K562 (cell line): Measurements from ENCODE around the gene SMG9. TPM values are rescaled to one million over a fixed set of nuclear protein-coding genes. Genes with fewer than 3 reads are reported as not detected.

Experiments used
- ATAC-seq: fragments of 200-7000 bp; cut with Tn5 transposase; 3 replicates; pipeline ENCODE4 v1.9.1; 2020; ENCODE audit warnings: moderate library complexity
- BruUV-seq: library from RNA; stranded (reverse); fragments of 400-500 nt; replicated peaks from 2 replicates; lab custom pipeline; 2021; lab: Mats Ljungman, UMichigan
- CTCF ChIA-PET: fragments of 300-600 bp; formaldehyde crosslinking; extraction: SDS; loops from one replicate; lab custom pipeline; 2021; ENCODE audit warnings: low intra/inter-chr PET ratio; lab: Yijun Ruan, JAX
- POLR2A ChIA-PET: fragments of 300-600, 350-650 bp; sonication (Branson Sonifier 250); formaldehyde crosslinking; extraction: SDS; loops from one replicate; lab custom pipeline; 2021; ENCODE audit warnings: antibody characterized with exemption, inconsistent platforms; lab: Yijun Ruan, JAX
- DNase-seq, 4 experiments: peaks; one replicate each; pipeline versions ENCODE4 v3.0.0 to v3.0.0-alpha.2; 2011 to 2018; ENCODE audit warnings: low spot score in 3 of 4, mixed read lengths in 3 of 4; ENCODE audit errors: extremely low read depth in 1 of 4
- FAIRE-seq: peaks from 2 replicates; lab custom pipeline; 2011; peaks lifted over from hg19 to GRCh38; lab: Jason Lieb, UNC
- H2AFZ ChIP-seq: 2 replicates; pipeline ENCODE4 v1.6.0; 2011; ENCODE audit warnings: low read depth, low read length, control low read depth, inconsistent platforms
- H3K27ac ChIP-seq: fragments of 200-600 bp; 3 replicates; pipeline ENCODE4 v1.8.0; 2011; ENCODE audit warnings: low read depth, mild to moderate bottlenecking, control low read depth, inconsistent platforms, low read length, moderate library complexity, mixed read lengths; ENCODE audit errors: extremely low read depth
- H3K27me3 ChIP-seq, 2 experiments: fragments of 300-600 bp in 1 of 2; 2 replicates in 1 of 2; 3 replicates in 1 of 2; pipeline versions ENCODE4 v1.6.0 to v1.8.0; 2011; ENCODE audit warnings: inconsistent platforms in 2 of 2, low read length in 2 of 2, mild to moderate bottlenecking in 1 of 2, mixed read lengths in 1 of 2, moderate library complexity in 1 of 2; ENCODE audit not compliant: control insufficient read depth in 2 of 2, insufficient read depth in 2 of 2
- H3K36me3 ChIP-seq: fragments of 300-600 bp; 3 replicates; pipeline ENCODE4 v1.8.0; 2011; ENCODE audit warnings: mild to moderate bottlenecking, low read length, inconsistent platforms; ENCODE audit not compliant: control insufficient read depth, insufficient read depth
- H3K4me1 ChIP-seq, 2 experiments: fragments of 200-600 bp in 1 of 2; replicated peaks in 1 of 2; 2 replicates in 1 of 2; 3 replicates in 1 of 2; pipeline versions ENCODE4 v1.5.1 to v1.8.0; 2011; ENCODE audit warnings: inconsistent platforms in 2 of 2, low read length in 2 of 2, mild to moderate bottlenecking in 1 of 2, mixed read lengths in 1 of 2, moderate library complexity in 1 of 2; ENCODE audit not compliant: control insufficient read depth in 2 of 2, insufficient read depth in 2 of 2
- H3K4me2 ChIP-seq: 2 replicates; pipeline ENCODE4 v1.6.1; 2011; ENCODE audit warnings: low read length, control low read depth, inconsistent platforms, mixed read lengths; ENCODE audit not compliant: insufficient read depth
- H3K4me3 ChIP-seq: fragments of 200-600 bp; sonication (generic), shearing (Covaris generic); 2 replicates; pipeline ENCODE4 v1.5.1; 2016; ENCODE audit warnings: control low read depth, inconsistent platforms
- H3K79me2 ChIP-seq: fragments of 200-600 bp; 3 replicates; pipeline ENCODE4 v1.8.0; 2011; ENCODE audit warnings: low read length, inconsistent platforms; ENCODE audit not compliant: control insufficient read depth, insufficient read depth
- H3K9ac ChIP-seq, 2 experiments: 2 replicates each; pipeline versions ENCODE4 v1.6.0 to v1.6.1; 2011; ENCODE audit warnings: low read depth in 2 of 2, low read length in 2 of 2, control low read depth in 1 of 2, inconsistent platforms in 1 of 2, mild to moderate bottlenecking in 1 of 2, mixed read lengths in 1 of 2; ENCODE audit not compliant: insufficient read depth in 1 of 2
- H3K9me1 ChIP-seq: one replicate; pipeline ENCODE4 v1.6.0; 2011; ENCODE audit warnings: inconsistent platforms, mild to moderate bottlenecking, low read length, moderate library complexity; ENCODE audit not compliant: control insufficient read depth, insufficient read depth
- H3K9me3 ChIP-seq: replicated peaks from 2 replicates; pipeline ENCODE4 v1.5.1; 2011; ENCODE audit warnings: low read depth, low read length, inconsistent platforms; ENCODE audit not compliant: control insufficient read depth, insufficient read depth
- H4K20me1 ChIP-seq: replicated peaks from 2 replicates; pipeline ENCODE4 v1.6.1; 2011; ENCODE audit warnings: low read length, inconsistent platforms, mixed read lengths; ENCODE audit not compliant: control insufficient read depth, insufficient read depth
- ARID3A ChIP-seq: IDR thresholded peaks from 2 replicates; pipeline ENCODE4 v1.6.1; 2012; ENCODE audit warnings: low read depth, low read length, improper control_type of control experiment, borderline replicate concordance
- CREB3 ChIP-seq: fragments of 450-650 bp; conservative IDR thresholded peaks from 2 replicates; pipeline ENCODE4 v1.6.1; 2016; ENCODE audit warnings: missing genetic modification characterization, low read depth, mild to moderate bottlenecking, missing compliant biosample characterization, moderate library complexity
- SMC3 ChIP-seq: conservative IDR thresholded peaks from 2 replicates; pipeline ENCODE4 v1.6.1; 2011; ENCODE audit warnings: low read depth, low read length, improper control_type of control experiment; ENCODE audit not compliant: insufficient read depth
- TBL1XR1 ChIP-seq, 2 experiments: IDR thresholded peaks; 2 replicates each; pipeline ENCODE4 v1.6.1; 2012; ENCODE audit warnings: improper control_type of control experiment in 2 of 2, low read length in 2 of 2, mild to moderate bottlenecking in 1 of 2
- USF2 ChIP-seq: sonication (generic); formaldehyde crosslinking; IDR thresholded peaks from 2 replicates; pipeline ENCODE4 v1.5.0; 2020; ENCODE audit warnings: missing genetic modification reagents
- ZNF175 ChIP-seq: fragments of 200-800 bp; sonication (Bioruptor generic); IDR thresholded peaks from 2 replicates; pipeline ENCODE4 v1.6.1; 2016; ENCODE audit warnings: low read depth, mild to moderate bottlenecking, missing genetic modification characterization, missing compliant biosample characterization
- ZNF354B ChIP-seq: fragments of 250-450 bp; sonication (Bioruptor Pico); IDR thresholded peaks from 2 replicates; pipeline ENCODE4 v1.4.0; 2020
- WGBS: fragments of 100-300 bp; shearing (Covaris generic); methylation state at CpG from one replicate; pipeline ENCODE4 v1.1.6; 2016; ENCODE audit warnings: low coverage, mixed read lengths; ENCODE audit not compliant: insufficient coverage; ENCODE audit errors: missing lambda C conversion rate; 5-methylcytosine and 5-hydroxymethylcytosine counted together
- in situ Hi-C: fragments of 300-500 bp; cut with MboI; formaldehyde crosslinking; loops from 4 replicates; pipeline ENCODE4 v1.15.0; 2018; ENCODE audit warnings: inconsistent platforms, mixed read lengths
- intact Hi-C: fragments of 100-400 bp; cut with micrococcal nuclease; formaldehyde crosslinking; loops from 2 replicates; pipeline ENCODE4 v1.14.2; 2022
- polyA plus RNA-seq, 8 experiments: library from polyadenylated mRNA; depleted of rRNA in 4 of 8; stranded (reverse) in 5 of 8; unstranded in 3 of 8; fragments of >200 nt; fragmentation: Nextera tagmentation in 2 of 8; fragmentation: Illumina TruSeq in 1 of 8; extraction: Ambion mirVana in 2 of 8; extraction: Trizol in 1 of 8; gene quantifications; 2 replicates each; pipeline versions ENCODE4 v1.2.1 to v1.2.3, GENCODE V29; 2011 to 2014; ENCODE audit warnings: inconsistent platforms in 1 of 8, missing spikeins in 1 of 8
- total RNA-seq, 7 experiments: library from RNA; depleted of rRNA in 6 of 7; stranded (reverse); fragments of >200 nt in 6 of 7; fragmentation: Illumina TruSeq in 2 of 7; extraction: Trizol in 2 of 7; gene quantifications; 2 replicates each; pipeline versions ENCODE4 v1.2.1 to v1.2.3, GENCODE V29; 2011 to 2021; ENCODE audit warnings: low replicate concordance in 1 of 7
- TF ChIP-seq, protein P1 (sequence below): sonication (generic); formaldehyde crosslinking; IDR thresholded peaks from 2 replicates; pipeline ENCODE4 v1.8.1; 2023; ENCODE audit warnings: mild to moderate bottlenecking, missing genetic modification reagents
- TF ChIP-seq, protein P2 (sequence below): sonication (generic); formaldehyde crosslinking; IDR thresholded peaks from 2 replicates; pipeline ENCODE4 v1.8.1; 2022; ENCODE audit warnings: missing genetic modification reagents
- TF ChIP-seq, protein P3 (sequence below): fragments of 450-650 bp; IDR thresholded peaks from 2 replicates; pipeline ENCODE4 v1.6.1; 2017; ENCODE audit warnings: mild to moderate bottlenecking, moderate library complexity

Gene SMG9
- total and polyA plus RNA-seq, 9 of the 15 experiments (the other 6 are each of a cell fraction or from before 2014, with no cell fraction given): 1.7 to 79.7 (median 40.2) TPM

DNA sequence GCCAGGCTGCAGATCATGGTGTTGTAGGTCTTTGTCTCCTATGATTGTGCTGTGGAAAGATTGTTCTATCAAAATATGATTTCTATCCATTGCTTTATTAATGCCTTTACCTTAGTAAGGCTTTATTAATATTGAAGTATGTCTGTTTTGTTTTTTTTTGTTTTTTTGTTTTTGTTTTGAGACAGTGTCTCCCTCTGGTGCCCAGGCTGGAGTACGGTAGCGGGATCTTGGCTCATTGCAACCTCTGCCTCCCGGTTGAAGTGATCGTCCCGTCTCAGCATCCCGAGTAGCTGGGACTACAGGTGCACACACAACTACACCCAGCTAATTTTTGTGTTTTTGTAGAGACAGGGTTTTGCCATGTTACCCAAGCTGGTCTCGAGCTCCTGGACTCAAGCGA lies 31.2 kb downstream of the SMG9 start (continued):
- TF ChIP-seq, protein P1, sequence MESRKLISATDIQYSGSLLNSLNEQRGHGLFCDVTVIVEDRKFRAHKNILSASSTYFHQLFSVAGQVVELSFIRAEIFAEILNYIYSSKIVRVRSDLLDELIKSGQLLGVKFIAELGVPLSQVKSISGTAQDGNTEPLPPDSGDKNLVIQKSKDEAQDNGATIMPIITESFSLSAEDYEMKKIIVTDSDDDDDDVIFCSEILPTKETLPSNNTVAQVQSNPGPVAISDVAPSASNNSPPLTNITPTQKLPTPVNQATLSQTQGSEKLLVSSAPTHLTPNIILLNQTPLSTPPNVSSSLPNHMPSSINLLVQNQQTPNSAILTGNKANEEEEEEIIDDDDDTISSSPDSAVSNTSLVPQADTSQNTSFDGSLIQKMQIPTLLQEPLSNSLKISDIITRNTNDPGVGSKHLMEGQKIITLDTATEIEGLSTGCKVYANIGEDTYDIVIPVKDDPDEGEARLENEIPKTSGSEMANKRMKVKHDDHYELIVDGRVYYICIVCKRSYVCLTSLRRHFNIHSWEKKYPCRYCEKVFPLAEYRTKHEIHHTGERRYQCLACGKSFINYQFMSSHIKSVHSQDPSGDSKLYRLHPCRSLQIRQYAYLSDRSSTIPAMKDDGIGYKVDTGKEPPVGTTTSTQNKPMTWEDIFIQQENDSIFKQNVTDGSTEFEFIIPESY (CRISPR knock-in tag): peak; percentile 92
- TF ChIP-seq SMC3: peak; percentile 46
- TF ChIP-seq, all 486 proteins: peak for 9

- WGBS: 31% methylated on average over 4 of the region's 5 CpGs
- Histone ChIP-seq H3K27me3 (peaks cover 26 to 32% of the 10 kb centered on the region in 2 experiments; a peak in 4 of 5 replicates), H3K27ac (no peak overlapping the region), H3K79me2 (no peaks in the 10 kb centered on the region), H3K4me1 (peaks cover 0 to 18% of the 10 kb centered on the region in 2 experiments; a peak in 2 of 5 replicates), H3K9ac (no peak overlapping the region), H3K9me1 (no peaks in the 10 kb centered on the region), H4K20me1 (no peaks in the 10 kb centered on the region), H3K4me2 (no peak overlapping the region), H3K36me3 (no peaks in the 10 kb centered on the region), H3K9me3 (no peaks in the 10 kb centered on the region), H2AFZ (no peak overlapping the region), H3K4me3 (no peak overlapping the region)
- no TSS peak for BruUV-seq
- in situ Hi-C loops (no loop called here), intact Hi-C loops (loop anchor here (2.0 kb wide), 1 partner anchor 53 kb away; no protein-coding TSS in a partner anchor)
- no peak for ATAC-seq
- FAIRE-seq: no peak
- CTCF ChIA-PET: no interaction called here
- TF ChIP-seq, protein P2, sequence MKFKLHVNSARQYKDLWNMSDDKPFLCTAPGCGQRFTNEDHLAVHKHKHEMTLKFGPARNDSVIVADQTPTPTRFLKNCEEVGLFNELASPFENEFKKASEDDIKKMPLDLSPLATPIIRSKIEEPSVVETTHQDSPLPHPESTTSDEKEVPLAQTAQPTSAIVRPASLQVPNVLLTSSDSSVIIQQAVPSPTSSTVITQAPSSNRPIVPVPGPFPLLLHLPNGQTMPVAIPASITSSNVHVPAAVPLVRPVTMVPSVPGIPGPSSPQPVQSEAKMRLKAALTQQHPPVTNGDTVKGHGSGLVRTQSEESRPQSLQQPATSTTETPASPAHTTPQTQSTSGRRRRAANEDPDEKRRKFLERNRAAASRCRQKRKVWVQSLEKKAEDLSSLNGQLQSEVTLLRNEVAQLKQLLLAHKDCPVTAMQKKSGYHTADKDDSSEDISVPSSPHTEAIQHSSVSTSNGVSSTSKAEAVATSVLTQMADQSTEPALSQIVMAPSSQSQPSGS (CRISPR knock-in tag): no peak
- TF ChIP-seq ZNF175 (CRISPR knock-in tag) (no peak), CREB3 (tag) (no peak), TBL1XR1 (IDR thresholded peaks at IDR 0.05; ENCODE audit: low read length in 2 of 2) (no peak), ARID3A (no peak), ZNF354B (no peak), USF2 (no peak)
- TF ChIP-seq, protein P3, sequence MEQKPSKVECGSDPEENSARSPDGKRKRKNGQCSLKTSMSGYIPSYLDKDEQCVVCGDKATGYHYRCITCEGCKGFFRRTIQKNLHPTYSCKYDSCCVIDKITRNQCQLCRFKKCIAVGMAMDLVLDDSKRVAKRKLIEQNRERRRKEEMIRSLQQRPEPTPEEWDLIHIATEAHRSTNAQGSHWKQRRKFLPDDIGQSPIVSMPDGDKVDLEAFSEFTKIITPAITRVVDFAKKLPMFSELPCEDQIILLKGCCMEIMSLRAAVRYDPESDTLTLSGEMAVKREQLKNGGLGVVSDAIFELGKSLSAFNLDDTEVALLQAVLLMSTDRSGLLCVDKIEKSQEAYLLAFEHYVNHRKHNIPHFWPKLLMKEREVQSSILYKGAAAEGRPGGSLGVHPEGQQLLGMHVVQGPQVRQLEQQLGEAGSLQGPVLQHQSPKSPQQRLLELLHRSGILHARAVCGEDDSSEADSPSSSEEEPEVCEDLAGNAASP: no peak
- POLR2A ChIA-PET: interaction anchor here (0.7 to 0.9 kb wide), 3 partner anchors 18 to 39 kb away, joined by 3 to 4 read pairs (median 3); no protein-coding TSS in a partner anchor
- no peak for DNase-seq
Measured at GRCh38 chr19:43721469-43722048, 33.2 kb downstream of the SMG9 start.
